AML-193 (cell line): ENCODE measurements around the gene CYP24A1.

Experiments used
- DNase-seq, 2 experiments: peaks; one replicate each; lab custom pipeline; 2025; lab: John Stamatoyannopoulos, UW

The CYP24A1 gene

GRCh38 chr20:54111460-54111859 is 62.3 kb downstream of the CYP24A1 start:
- no peak for DNase-seq

GRCh38 chr20:54110457-54110856 is 63.3 kb downstream of the CYP24A1 start:
- no peak for DNase-seq

GRCh38 chr20:54110041-54110440 is 63.7 kb downstream of the CYP24A1 start:
- no peak for DNase-seq

GRCh38 chr20:54108817-54109216 is 65.0 kb downstream of the CYP24A1 start:
- DNase-seq: no peak

- DNase-seq: no peak
Measured at GRCh38 chr20:54108326-54108642, 65.5 kb downstream of the CYP24A1 start.

GRCh38 chr20:54107600-54108325 is 66.0 kb downstream of the CYP24A1 start:
- DNase-seq: no peak

GRCh38 chr20:54107181-54107580 is 66.6 kb downstream of the CYP24A1 start:
- no peak for DNase-seq

- no peak for DNase-seq
Measured at GRCh38 chr20:54106162-54106561, 67.6 kb downstream of the CYP24A1 start.

- no peak for DNase-seq
Measured at GRCh38 chr20:54105653-54106052, 68.1 kb downstream of the CYP24A1 start.

- no peak for DNase-seq
Measured at GRCh38 chr20:54104781-54105180, 69.0 kb downstream of the CYP24A1 start.

GRCh38 chr20:54103762-54104600 is 69.8 kb downstream of the CYP24A1 start:
- no peak for DNase-seq
